Measurements from ENCODE around the gene IL17A.

IL17A gene

DNA sequence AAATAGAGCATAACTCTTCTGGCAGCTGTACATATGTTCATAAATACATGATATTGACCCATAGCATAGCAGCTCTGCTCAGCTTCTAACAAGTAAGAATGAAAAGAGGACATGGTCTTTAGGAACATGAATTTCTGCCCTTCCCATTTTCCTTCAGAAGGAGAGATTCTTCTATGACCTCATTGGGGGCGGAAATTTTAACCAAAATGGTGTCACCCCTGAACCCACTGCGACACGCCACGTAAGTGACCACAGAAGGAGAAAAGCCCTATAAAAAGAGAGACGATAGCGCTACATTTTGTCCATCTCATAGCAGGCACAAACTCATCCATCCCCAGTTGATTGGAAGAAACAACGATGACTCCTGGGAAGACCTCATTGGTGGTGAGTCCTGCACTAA is at the start of gene IL17A:
Gene IL17A, plus strand, starts transcription at position 301 of the 400 bp plus-strand sequence. Its CDS starts 57 bp downstream, at position 358.
- Histone ChIP-seq H3K36me3 (ENCODE audit: insufficient read depth, low read length) (no peaks in the 10 kb centered on the region), H3K9ac (ENCODE audit: low read depth, low read length) (no peak within 1 kb of the TSS), H3K4me3 (ENCODE audit: low read depth in 1 of 2, low read length in 2 of 2) (no peak within 1 kb of the TSS), H3K27ac (ENCODE audit: low read length) (no peak within 1 kb of the TSS), H3K4me2 (ENCODE audit: insufficient read depth, low read length) (no peak within 1 kb of the TSS), H3K9me3 (ENCODE audit: insufficient read depth, low read length, severe bottlenecking) (no peaks in the 10 kb centered on the region), H4K20me1 (ENCODE audit: insufficient read depth, low read length) (no peaks in the 10 kb centered on the region), H3K4me1 (ENCODE audit: insufficient read depth, low read length) (no peaks in the 10 kb centered on the region), H3K79me2 (ENCODE audit: insufficient read depth, low read length) (no peaks in the 10 kb centered on the region), H3K27me3 (ENCODE audit: insufficient read depth, low read length, poor library complexity) (no peaks in the 10 kb centered on the region), H2AFZ (ENCODE audit: low read depth, low read length) (no peak within 1 kb of the TSS)
- ATAC-seq (ENCODE audit: insufficient read depth, low read depth): no peak
- TF ChIP-seq, protein P1, sequence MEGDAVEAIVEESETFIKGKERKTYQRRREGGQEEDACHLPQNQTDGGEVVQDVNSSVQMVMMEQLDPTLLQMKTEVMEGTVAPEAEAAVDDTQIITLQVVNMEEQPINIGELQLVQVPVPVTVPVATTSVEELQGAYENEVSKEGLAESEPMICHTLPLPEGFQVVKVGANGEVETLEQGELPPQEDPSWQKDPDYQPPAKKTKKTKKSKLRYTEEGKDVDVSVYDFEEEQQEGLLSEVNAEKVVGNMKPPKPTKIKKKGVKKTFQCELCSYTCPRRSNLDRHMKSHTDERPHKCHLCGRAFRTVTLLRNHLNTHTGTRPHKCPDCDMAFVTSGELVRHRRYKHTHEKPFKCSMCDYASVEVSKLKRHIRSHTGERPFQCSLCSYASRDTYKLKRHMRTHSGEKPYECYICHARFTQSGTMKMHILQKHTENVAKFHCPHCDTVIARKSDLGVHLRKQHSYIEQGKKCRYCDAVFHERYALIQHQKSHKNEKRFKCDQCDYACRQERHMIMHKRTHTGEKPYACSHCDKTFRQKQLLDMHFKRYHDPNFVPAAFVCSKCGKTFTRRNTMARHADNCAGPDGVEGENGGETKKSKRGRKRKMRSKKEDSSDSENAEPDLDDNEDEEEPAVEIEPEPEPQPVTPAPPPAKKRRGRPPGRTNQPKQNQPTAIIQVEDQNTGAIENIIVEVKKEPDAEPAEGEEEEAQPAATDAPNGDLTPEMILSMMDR (IDR thresholded peaks at IDR 0.05; ENCODE audit: borderline replicate concordance, extremely low read depth, low read length, poor library complexity, severe bottlenecking): no peak
- TF ChIP-seq EZH2 (IDR thresholded peaks at IDR 0.05; ENCODE audit: borderline replicate concordance, low read depth, low read length, severe bottlenecking): no peak
- no peak for DNase-seq

DNA sequence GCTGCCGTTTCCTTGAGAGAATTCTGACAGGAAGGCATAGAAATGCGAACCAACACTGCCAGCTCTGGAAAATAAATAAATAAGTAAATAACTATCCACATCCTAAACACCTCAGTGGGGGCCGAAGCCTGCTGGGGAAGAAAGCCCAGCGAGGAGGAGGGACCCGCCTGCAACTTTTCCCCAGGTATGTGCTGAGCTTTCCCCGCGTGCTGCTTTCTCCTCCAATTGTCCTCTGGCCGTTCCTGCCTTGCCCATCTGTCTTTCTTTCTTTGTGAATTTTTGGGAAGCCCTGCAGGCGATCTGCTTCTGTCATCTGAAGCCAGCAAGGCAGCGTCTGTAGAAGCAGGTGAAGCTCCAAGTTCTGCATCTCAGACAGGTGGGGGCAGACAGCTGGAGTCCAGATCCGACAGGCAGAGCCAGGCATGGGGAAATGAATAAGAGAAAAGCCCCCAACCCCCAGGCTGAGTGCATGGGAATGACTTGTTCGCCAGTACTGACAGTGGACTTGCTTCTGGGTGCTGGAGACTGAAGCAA is 49.2 kb upstream of the IL17A start:
- H3K9me3 ChIP-seq (ENCODE audit: insufficient read depth, low read length, severe bottlenecking): no peaks in the 10 kb centered on the region
- H3K9ac ChIP-seq (ENCODE audit: low read depth, low read length): no peak overlapping the region
- H3K4me1 ChIP-seq (ENCODE audit: insufficient read depth, low read length): no peaks in the 10 kb centered on the region
- no peak overlapping the region for H3K27ac ChIP-seq (ENCODE audit: low read length)
- TF ChIP-seq, protein P1 (IDR thresholded peaks at IDR 0.05; ENCODE audit: borderline replicate concordance, extremely low read depth, low read length, poor library complexity, severe bottlenecking): no peak
- TF ChIP-seq EZH2 (IDR thresholded peaks at IDR 0.05; ENCODE audit: borderline replicate concordance, low read depth, low read length, severe bottlenecking): no peak
- ATAC-seq (ENCODE audit: insufficient read depth, low read depth): no peak
- H3K79me2 ChIP-seq (ENCODE audit: insufficient read depth, low read length): no peaks in the 10 kb centered on the region
- DNase-seq: no peak
- H3K4me2 ChIP-seq (ENCODE audit: insufficient read depth, low read length): no peak overlapping the region
- H2AFZ ChIP-seq (ENCODE audit: low read depth, low read length): no peak overlapping the region
- no peaks in the 10 kb centered on the region for H3K36me3 ChIP-seq (ENCODE audit: insufficient read depth, low read length)
- no peaks in the 10 kb centered on the region for H4K20me1 ChIP-seq (ENCODE audit: insufficient read depth, low read length)
- no peaks in the 10 kb centered on the region for H3K27me3 ChIP-seq (ENCODE audit: insufficient read depth, low read length, poor library complexity)
- H3K4me3 ChIP-seq (ENCODE audit: low read depth in 1 of 2, low read length in 2 of 2): no peak overlapping the region

DNA sequence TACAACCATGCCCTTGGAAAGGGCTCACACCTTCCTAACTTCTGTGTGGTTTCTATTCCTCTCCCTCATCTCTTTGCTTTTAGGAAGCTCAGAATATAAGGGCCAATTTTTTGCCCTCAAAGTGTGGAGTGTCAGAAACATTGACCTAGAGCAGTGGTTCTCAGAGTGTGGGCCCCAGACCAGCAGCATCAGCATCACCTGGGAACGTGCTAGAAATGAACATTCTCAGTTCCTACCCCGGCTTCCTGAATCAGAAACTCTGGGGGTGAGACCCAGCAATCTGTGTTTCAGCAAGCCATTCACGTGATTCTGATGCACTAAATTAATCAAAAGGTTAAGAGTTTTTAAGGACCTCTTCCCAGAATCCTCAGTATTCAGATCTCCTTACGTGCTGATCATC is 47.9 kb upstream of the IL17A start:
- Histone ChIP-seq H3K4me1 (ENCODE audit: insufficient read depth, low read length) (no peaks in the 10 kb centered on the region), H3K27ac (ENCODE audit: low read length) (no peak overlapping the region), H3K9ac (ENCODE audit: low read depth, low read length) (no peak overlapping the region), H3K9me3 (ENCODE audit: insufficient read depth, low read length, severe bottlenecking) (no peaks in the 10 kb centered on the region), H3K27me3 (ENCODE audit: insufficient read depth, low read length, poor library complexity) (no peaks in the 10 kb centered on the region), H3K4me3 (ENCODE audit: low read depth in 1 of 2, low read length in 2 of 2) (no peak overlapping the region), H4K20me1 (ENCODE audit: insufficient read depth, low read length) (no peaks in the 10 kb centered on the region), H2AFZ (ENCODE audit: low read depth, low read length) (no peak overlapping the region), H3K36me3 (ENCODE audit: insufficient read depth, low read length) (no peaks in the 10 kb centered on the region), H3K4me2 (ENCODE audit: insufficient read depth, low read length) (no peak overlapping the region), H3K79me2 (ENCODE audit: insufficient read depth, low read length) (no peaks in the 10 kb centered on the region)
- DNase-seq: no peak
- TF ChIP-seq, protein P1 (IDR thresholded peaks at IDR 0.05; ENCODE audit: borderline replicate concordance, extremely low read depth, low read length, poor library complexity, severe bottlenecking): no peak
- TF ChIP-seq EZH2 (IDR thresholded peaks at IDR 0.05; ENCODE audit: borderline replicate concordance, low read depth, low read length, severe bottlenecking): no peak
- no peak for ATAC-seq (ENCODE audit: insufficient read depth, low read depth)
